GM20431 (cell line): ENCODE results near the gene ERF.

Experiments
- in situ Hi-C: fragments of 300-500 bp; cut with MseI, MboI; formaldehyde crosslinking; loops from one replicate; pipeline ENCODE4 v1.15.0; 2020; ENCODE audit warnings: low sequenced_read_pairs; ENCODE audit not compliant: unreplicated experiment

ERF gene

GRCh38 chr19:42220751-42221097 is 34.2 kb downstream of the ERF start:
- in situ Hi-C loops, result no loop called here

GRCh38 chr19:42219812-42220750 is 34.8 kb downstream of the ERF start, which contains the start of gene ZNF526:
TSS of gene ZNF526 (plus strand) at chr19:42220312. CDS start at chr19:42224404, 4,092 bp downstream.
- in situ Hi-C loops, result no loop called here

GRCh38 chr19:42217520-42218437 is 37.1 kb downstream of the ERF start, which contains the start of gene DEDD2:
TSS of gene DEDD2 (minus strand) at chr19:42217677. CDS start at chr19:42217007, 670 bp downstream.
- in situ Hi-C loops, result no loop called here

GRCh38 chr19:42216653-42217519 is 38.0 kb downstream of the ERF start:
- in situ Hi-C loops, result no loop called here

GRCh38 chr19:42214810-42215485 is 40.0 kb downstream of the ERF start:
- in situ Hi-C loops, result no loop called here

DNA sequence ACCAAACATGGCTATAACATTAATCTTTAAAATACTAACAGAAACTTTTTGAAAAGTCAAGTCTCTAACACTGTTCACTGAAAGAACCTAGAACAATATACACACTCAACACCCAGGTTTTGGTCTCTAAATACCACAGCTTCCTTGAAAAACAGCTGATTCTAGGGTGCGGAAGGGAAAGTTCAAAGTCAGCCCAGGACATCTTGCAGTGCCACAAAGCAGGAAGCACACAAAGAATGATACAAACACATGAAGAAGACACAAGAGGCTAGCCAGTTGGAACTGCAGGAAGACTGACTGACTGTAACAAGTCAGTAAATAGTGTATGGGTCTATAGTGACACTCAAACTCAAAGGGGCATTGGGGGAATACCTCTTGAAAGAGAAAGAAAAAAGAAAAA is 42.0 kb downstream of the ERF start:
- in situ Hi-C loops, result no loop called here

DNA sequence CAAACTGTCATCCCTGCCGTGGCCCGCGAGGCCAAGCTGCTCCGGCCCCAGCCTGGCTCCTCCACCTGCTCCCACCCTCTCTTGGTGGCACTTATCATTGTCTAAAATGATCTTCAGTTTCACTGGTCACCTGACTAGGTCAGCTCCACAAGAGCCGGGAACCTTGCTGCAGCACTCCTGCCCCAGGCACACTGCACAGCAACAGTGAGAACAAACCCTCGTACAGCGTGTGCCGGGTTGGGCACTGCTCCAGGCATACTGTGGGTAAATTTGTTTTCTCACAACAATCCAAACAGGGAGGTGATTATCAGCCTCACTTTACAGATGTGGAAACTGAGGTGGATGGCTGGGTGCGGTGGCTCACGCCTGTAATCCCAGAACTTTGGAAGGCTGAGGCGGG is 46.3 kb downstream of the ERF start:
- in situ Hi-C loops, result no loop called here

DNA sequence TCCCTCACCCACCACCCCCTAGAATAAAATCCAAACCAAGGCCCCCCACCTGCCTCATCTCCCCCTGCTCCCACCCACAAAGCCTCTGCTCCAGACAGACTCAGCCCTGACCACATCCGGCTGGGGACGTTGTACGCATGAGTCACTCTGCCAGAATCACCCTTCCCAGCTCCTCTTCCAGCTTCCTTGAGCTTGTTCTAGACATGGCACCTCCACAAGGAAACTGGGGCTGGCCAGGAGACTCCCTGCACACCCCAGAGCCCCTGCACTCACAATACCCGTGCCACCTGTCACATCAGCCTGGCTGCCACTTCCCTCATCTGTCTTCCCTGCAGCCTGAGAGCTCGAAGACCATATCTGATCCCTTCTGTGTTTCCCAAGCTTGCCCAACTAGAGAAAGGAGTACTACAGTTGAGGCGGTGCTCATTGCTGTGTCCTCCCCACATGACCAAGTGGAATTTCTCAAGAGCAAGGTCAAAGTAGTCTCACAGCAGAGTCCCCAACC is 47.1 kb downstream of the ERF start:
- in situ Hi-C loops, result no loop called here

DNA sequence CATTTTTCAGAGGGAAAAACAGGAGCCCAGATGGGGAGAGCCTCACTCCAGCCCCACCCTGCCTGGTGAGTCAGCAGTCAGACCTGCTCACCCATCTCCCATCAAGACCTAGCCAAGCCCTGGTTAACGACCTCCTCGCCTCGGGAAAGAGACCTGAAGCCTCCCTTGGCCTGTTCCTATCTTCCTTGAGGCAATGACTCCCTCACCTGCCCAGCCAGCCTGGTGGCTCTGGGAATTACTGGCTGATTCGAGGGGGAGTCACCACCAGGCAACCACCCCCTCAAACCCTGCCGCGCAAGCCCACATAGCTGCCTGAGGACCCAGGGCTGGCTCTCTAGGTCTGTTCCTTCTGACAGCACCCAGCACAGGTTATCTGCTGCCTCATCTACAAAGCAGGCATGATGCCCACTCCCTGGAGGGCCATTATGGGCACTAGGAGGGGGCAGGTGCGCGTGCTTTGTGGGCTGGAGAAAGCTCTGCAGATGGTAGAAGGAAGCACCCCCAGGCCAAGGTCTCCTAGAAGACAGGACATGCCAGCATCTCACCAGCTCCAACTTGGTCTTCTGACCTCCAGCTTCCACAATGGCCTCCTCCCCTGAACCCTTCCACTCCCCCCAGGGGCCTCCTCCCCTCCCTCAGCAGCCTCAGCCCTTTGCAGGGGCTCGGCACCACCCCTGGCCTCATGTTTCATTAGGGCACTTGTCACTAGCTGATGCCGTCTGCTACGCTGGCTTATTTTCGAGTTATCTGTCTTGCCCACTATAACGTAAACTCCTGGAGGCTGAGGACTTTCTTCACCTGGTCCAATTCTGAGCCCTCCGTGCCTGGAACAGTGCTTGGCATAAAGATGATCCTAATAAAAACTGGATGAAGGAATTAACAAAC is 47.8 kb downstream of the ERF start:
- in situ Hi-C loops, result no loop called here

DNA sequence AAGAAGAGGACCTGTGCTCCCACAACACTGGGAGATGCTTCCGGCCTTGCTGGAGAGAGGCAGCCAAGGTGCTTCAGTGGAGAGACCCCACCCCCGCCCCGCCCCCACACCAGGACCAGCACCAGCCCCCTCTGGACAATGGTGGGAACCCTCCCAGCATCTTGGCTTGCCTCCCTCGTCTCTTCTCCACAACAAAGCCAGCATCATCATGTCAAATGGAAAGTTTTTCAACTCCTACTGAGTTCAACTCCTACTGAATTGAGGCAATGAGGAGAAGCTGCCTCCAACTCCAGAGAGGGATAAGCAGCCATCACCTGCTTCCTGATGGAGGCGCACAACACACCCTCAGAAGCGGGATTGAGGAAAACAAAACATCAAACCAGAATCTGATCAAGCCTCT is 50.3 kb downstream of the ERF start:
- in situ Hi-C loops, result no loop called here

DNA sequence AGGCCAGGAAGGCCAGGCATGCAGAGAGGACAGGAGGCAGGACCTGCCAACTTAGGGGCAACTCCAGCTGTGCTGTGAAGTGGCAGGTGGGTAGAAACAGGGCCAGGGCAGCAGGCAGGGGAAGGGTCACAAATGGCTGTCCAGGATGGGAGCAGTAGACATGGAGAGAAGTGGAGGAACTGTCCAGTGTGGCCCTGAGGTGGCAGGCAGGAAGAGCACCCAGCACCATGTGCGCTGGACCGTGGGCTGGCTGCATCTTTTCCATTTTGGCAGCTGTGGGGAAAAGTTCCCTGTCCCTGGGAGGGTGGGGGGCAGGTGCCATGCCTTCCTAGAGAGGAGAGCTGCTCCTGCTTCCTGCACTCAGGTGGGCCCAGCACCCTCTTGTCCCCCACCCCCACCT is 51.2 kb downstream of the ERF start:
- in situ Hi-C loops, result no loop called here

DNA sequence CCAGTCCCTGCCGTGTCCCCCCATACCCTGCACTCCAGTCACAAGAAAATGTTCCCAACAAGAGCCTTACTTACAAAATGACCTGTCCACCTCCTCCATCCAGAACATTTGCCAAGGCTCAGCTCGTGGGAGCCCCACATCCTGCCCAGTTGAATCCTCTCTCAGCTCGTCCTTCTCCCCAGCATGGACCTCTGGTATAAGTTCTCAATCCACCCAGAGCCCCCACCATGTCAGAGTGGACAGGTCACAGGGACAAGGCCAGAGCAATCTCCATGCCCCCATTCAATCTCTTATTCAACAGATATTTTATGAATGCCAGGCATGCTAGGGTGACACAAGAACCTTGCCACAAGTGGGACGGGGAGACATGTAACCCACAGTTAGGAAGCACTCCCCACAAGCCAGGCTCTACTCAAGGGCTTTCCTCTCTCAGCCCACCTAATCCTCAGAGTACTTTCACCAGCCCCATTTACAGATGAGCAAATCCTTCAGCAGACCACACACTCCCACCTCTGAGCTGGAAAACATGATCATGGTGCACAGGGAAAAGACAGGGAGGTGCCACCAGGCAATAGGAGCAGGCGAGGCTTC is 52.5 kb downstream of the ERF start:
- in situ Hi-C loops, result no loop called here

GRCh38 chr19:42201489-42202289 is 53.2 kb downstream of the ERF start:
- in situ Hi-C loops, result no loop called here

DNA sequence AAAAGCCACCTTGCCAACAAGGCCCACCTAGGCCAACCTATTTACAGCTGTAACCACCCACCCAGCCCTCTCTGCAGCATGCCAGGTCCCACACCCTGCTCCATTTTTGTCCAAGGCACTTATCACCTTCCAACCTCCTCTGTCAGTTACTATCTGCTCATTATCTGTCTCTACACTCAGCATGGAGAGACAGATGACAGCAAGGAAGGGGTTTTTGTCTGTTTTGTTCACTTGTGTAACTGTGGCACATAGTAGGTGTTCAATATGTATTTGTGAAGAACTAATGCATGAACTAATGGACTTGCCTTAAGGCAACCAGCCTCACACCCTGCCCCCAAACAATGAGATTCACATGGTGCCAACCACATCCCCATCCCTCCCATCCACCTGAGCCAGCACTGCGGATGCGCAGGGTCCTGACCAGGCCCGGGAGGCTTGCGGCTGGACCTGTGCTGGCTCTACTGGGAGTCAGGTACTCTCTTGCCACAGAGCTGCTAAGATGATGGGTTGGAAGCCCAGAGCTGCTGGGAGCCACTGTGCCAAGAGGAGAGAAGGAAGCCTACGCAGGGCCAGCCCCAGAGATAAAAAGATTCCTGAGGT is 54.7 kb downstream of the ERF start:
- in situ Hi-C loops, result no loop called here

DNA sequence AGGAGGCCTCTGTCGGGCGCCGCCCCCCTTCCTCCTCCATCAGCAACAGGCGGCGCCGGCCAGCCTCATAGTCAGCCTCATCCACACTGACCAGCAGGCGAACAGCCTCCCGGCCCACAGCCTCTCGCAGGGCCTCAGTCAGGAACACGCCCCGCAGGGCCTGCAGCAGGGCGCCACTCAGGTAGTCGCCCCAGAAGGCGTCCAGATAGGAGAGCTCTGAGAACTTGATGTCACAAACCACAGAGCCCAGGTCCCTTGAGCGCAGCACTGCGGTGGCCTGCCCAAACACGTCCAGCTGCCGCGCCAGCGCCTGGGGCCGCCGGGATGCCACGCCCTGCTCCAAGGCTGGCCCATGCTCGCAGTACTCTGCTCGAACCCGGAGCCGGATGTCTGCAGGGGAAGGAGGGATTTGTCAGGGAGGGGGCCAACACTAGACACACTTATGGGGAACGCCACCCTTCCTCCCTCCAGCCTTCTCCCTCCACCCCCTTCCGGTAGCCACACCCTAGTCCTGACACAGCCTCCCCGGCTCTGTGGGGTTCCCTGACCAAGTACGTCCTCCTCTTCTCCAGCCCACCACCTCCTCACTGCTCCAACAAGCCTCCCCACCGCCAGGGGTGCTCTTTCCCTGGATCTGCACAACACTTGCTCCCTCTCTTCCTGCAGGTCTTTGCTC is 55.4 kb downstream of the ERF start:
- in situ Hi-C loops, result no loop called here
